MM.1S (cell line): ENCODE results near the gene ZMIZ1.

Experiments
- DNase-seq: peaks from one replicate; pipeline ENCODE4 v3.0.0-alpha.2; 2015
- H2AFZ ChIP-seq: fragments of 300-600 bp; sonication (generic); 2 replicates; pipeline ENCODE4 v1.6.0; 2016; ENCODE audit warnings: antibody characterized with exemption, low read length
- H3F3A ChIP-seq: fragments of 300-600 bp; sonication (generic); 2 replicates; pipeline ENCODE4 v1.6.1; 2016; ENCODE audit warnings: mild to moderate bottlenecking, antibody characterized with exemption, low read length, moderate library complexity, mixed read lengths; ENCODE audit not compliant: insufficient read depth
- H3K27ac ChIP-seq: fragments of 300-600 bp; sonication (generic); 2 replicates; pipeline ENCODE4 v1.5.1; 2016; ENCODE audit warnings: mild to moderate bottlenecking, low read length
- H3K27me3 ChIP-seq: fragments of 300-600 bp; sonication (generic); replicated peaks from 2 replicates; pipeline ENCODE4 v1.6.0; 2016; ENCODE audit warnings: low read length; ENCODE audit not compliant: insufficient read depth
- H3K36me3 ChIP-seq: fragments of 300-600 bp; sonication (generic); replicated peaks from 2 replicates; pipeline ENCODE4 v1.6.1; 2016; ENCODE audit warnings: mild to moderate bottlenecking, low read length, mixed read lengths; ENCODE audit not compliant: insufficient read depth
- H3K4me1 ChIP-seq: fragments of 300-600 bp; sonication (generic); 2 replicates; pipeline ENCODE4 v1.6.1; 2016; ENCODE audit warnings: low read length, mixed read lengths
- H3K4me2 ChIP-seq: fragments of 300-600 bp; sonication (generic); 2 replicates; pipeline ENCODE4 v1.6.0; 2016; ENCODE audit warnings: low read depth, low read length
- H3K4me3 ChIP-seq: fragments of 300-600 bp; sonication (generic); 2 replicates; pipeline ENCODE4 v1.5.1; 2016; ENCODE audit warnings: low read length, mixed read lengths
- H3K79me2 ChIP-seq: fragments of 300-600 bp; sonication (generic); 2 replicates; pipeline ENCODE4 v1.6.1; 2016; ENCODE audit warnings: mixed run types, low read length, mixed read lengths
- H3K9ac ChIP-seq: fragments of 300-600 bp; sonication (generic); 2 replicates; pipeline ENCODE4 v1.6.1; 2016; ENCODE audit warnings: low read length, mixed read lengths
- H3K9me2 ChIP-seq: fragments of 300-600 bp; sonication (generic); replicated peaks from 2 replicates; pipeline ENCODE4 v1.6.1; 2016; ENCODE audit warnings: mild to moderate bottlenecking, low read length, mixed read lengths; ENCODE audit not compliant: insufficient read depth
- H3K9me3 ChIP-seq: fragments of 300-600 bp; sonication (generic); replicated peaks from 2 replicates; pipeline ENCODE4 v1.6.1; 2016; ENCODE audit warnings: mild to moderate bottlenecking, low read length, mixed read lengths; ENCODE audit not compliant: insufficient read depth
- H4K20me1 ChIP-seq: fragments of 300-600 bp; sonication (generic); 2 replicates; pipeline ENCODE4 v1.6.1; 2016; ENCODE audit warnings: mild to moderate bottlenecking, low read length, moderate library complexity, mixed read lengths; ENCODE audit not compliant: insufficient read depth
- CTCF ChIP-seq: fragments of 300-600 bp; sonication (generic); IDR thresholded peaks from 2 replicates; pipeline ENCODE4 v1.5.1; 2016; ENCODE audit warnings: antibody characterized with exemption, low read length, mixed read lengths
- EZH2 ChIP-seq: fragments of 300-600 bp; sonication (generic); optimal IDR thresholded peaks from 2 replicates; pipeline ENCODE3; 2017; ENCODE audit warnings: low read depth, mild to moderate bottlenecking, antibody characterized with exemption, low read length, mixed read lengths
- EZH2phosphoT487 ChIP-seq: fragments of 300-600 bp; sonication (generic); IDR thresholded peaks from 2 replicates; pipeline ENCODE4 v1.6.1; 2018; ENCODE audit warnings: antibody characterized with exemption, low read length

Gene ZMIZ1

GRCh38 chr10:79207096-79207357, 138.3 kb downstream of the ZMIZ1 start:
- no peak for TF ChIP-seq EZH2phosphoT487
- no peak for TF ChIP-seq EZH2
- TF ChIP-seq CTCF, result no peak
- Histone ChIP-seq H3K9me2 (no peaks in the 10 kb centered on the region), H3K36me3 (no peaks in the 10 kb centered on the region), H3K9ac (no peak overlapping the region), H3K27me3 (no peaks in the 10 kb centered on the region), H3F3A (no peaks in the 10 kb centered on the region), H3K4me3 (no peak overlapping the region), H3K4me1 (no peaks in the 10 kb centered on the region), H4K20me1 (no peaks in the 10 kb centered on the region), H3K27ac (no peak overlapping the region), H3K4me2 (no peak overlapping the region), H2AFZ (no peak overlapping the region), H3K9me3 (no peaks in the 10 kb centered on the region), H3K79me2 (no peaks in the 10 kb centered on the region)
- DNase-seq, result no peak

- Histone ChIP-seq H3K36me3 (no peaks in the 10 kb centered on the region), H3K4me2 (no peak overlapping the region), H3K4me3 (no peak overlapping the region), H3K9me2 (no peaks in the 10 kb centered on the region), H3K79me2 (no peaks in the 10 kb centered on the region), H3K4me1 (no peaks in the 10 kb centered on the region), H2AFZ (no peak overlapping the region), H3K9ac (no peak overlapping the region), H3K9me3 (no peaks in the 10 kb centered on the region), H3F3A (no peaks in the 10 kb centered on the region), H3K27me3 (no peaks in the 10 kb centered on the region), H4K20me1 (no peaks in the 10 kb centered on the region), H3K27ac (no peak overlapping the region)
- DNase-seq, result no peak
- TF ChIP-seq EZH2, result no peak
- TF ChIP-seq EZH2phosphoT487, result no peak
- TF ChIP-seq CTCF, result no peak
Measured at GRCh38 chr10:79207726-79208125, 139.0 kb downstream of the ZMIZ1 start.

- no peak overlapping the region for H3K4me3 ChIP-seq
- H3K9me2 ChIP-seq, result no peaks in the 10 kb centered on the region
- TF ChIP-seq EZH2 (no peak), CTCF (no peak), EZH2phosphoT487 (no peak)
- no peak overlapping the region for H3K4me2 ChIP-seq
- no peak overlapping the region for H2AFZ ChIP-seq
- DNase-seq, result no peak
- no peaks in the 10 kb centered on the region for H4K20me1 ChIP-seq
- no peak overlapping the region for H3K27ac ChIP-seq
- H3K9me3 ChIP-seq, result no peaks in the 10 kb centered on the region
- H3K79me2 ChIP-seq, result no peaks in the 10 kb centered on the region
- H3K36me3 ChIP-seq, result no peaks in the 10 kb centered on the region
- no peaks in the 10 kb centered on the region for H3K4me1 ChIP-seq
- H3K9ac ChIP-seq, result no peak overlapping the region
- H3K27me3 ChIP-seq, result no peaks in the 10 kb centered on the region
- H3F3A ChIP-seq, result no peaks in the 10 kb centered on the region
Measured at GRCh38 chr10:79208251-79208983, 139.7 kb downstream of the ZMIZ1 start.
